Hepatocyte (in vitro differentiated cells): ENCODE measurements around the gene HCRT.

Experiments
- CTCF ChIP-seq: fragments of 200-600 bp; sonication (generic); IDR thresholded peaks from 2 replicates; pipeline ENCODE4 v1.5.1; 2016; ENCODE audit warnings: antibody characterized with exemption, mild to moderate bottlenecking; ENCODE audit not compliant: poor library complexity
- EZH2 ChIP-seq: fragments of 200-600 bp; sonication (generic); IDR thresholded peaks from 2 replicates; pipeline ENCODE4 v1.6.1; 2016; ENCODE audit warnings: antibody characterized with exemption, mild to moderate bottlenecking, borderline replicate concordance
- EZH2phosphoT487 ChIP-seq: fragments of 200-600 bp; sonication (generic); IDR thresholded peaks from one replicate; pipeline ENCODE4 v1.6.1; 2018; ENCODE audit warnings: antibody characterized with exemption, mild to moderate bottlenecking, low read depth, moderate library complexity; ENCODE audit not compliant: unreplicated experiment, severe bottlenecking

GRCh38 chr17:42199416-42200011, 14.3 kb upstream of the HCRT start:
- TF ChIP-seq CTCF, result no peak
- TF ChIP-seq EZH2, result no peak
- TF ChIP-seq EZH2phosphoT487, result no peak
